Kidney (tissue), 14 donors: ENCODE data around the gene PRSS1. TPM values are rescaled to one million over a fixed set of nuclear protein-coding genes. Genes with fewer than 3 reads are reported as not detected.

ENCODE experiments used
- DNase-seq, 5 donors: peaks; one replicate each; pipeline ENCODE4 v3.0.0-alpha.2; 2013 to 2020
- FAIRE-seq: peaks from 2 replicates; lab custom pipeline; 2012; peaks lifted over from hg19 to GRCh38; lab: Jason Lieb, UNC
- H3K27ac ChIP-seq, 2 donors: one replicate each; pipeline ENCODE4 v1.7.0; 2013; ENCODE audit warnings: low read depth in 2 of 2, low read length in 2 of 2, inconsistent platforms in 1 of 2
- H3K27me3 ChIP-seq: one replicate; pipeline ENCODE4 v1.7.1; 2013; ENCODE audit warnings: low read length, inconsistent platforms; ENCODE audit not compliant: control insufficient read depth, insufficient read depth
- H3K36me3 ChIP-seq, 3 donors: one replicate each; pipeline versions ENCODE4 v1.7.0 to v1.7.1; 2013; ENCODE audit warnings: low read length in 3 of 3, control low read depth in 1 of 3, inconsistent platforms in 1 of 3; ENCODE audit not compliant: insufficient read depth in 3 of 3, control insufficient read depth in 2 of 3
- H3K4me1 ChIP-seq, 3 donors: one replicate each; pipeline versions ENCODE4 v1.7.0 to v1.7.1; 2013; ENCODE audit warnings: low read length in 3 of 3, inconsistent platforms in 1 of 3, low read depth in 1 of 3; ENCODE audit not compliant: control insufficient read depth in 2 of 3, insufficient read depth in 2 of 3
- H3K4me3 ChIP-seq, 3 donors: one replicate each; pipeline versions ENCODE4 v1.7.0 to v1.8.1; 2013; ENCODE audit warnings: low read length in 3 of 3, control low read depth in 1 of 3, inconsistent platforms in 1 of 3
- H3K9ac ChIP-seq, 3 donors: one replicate each; pipeline versions ENCODE4 v1.7.0 to v1.7.1; 2013; ENCODE audit warnings: low read length in 3 of 3, control low read depth in 1 of 3, inconsistent platforms in 1 of 3
- H3K9me3 ChIP-seq, 3 donors: one replicate each; pipeline versions ENCODE4 v1.7.0 to v1.7.1; 2013; ENCODE audit warnings: low read length in 3 of 3, control low read depth in 1 of 3, inconsistent platforms in 1 of 3; ENCODE audit not compliant: control insufficient read depth in 2 of 3, insufficient read depth in 1 of 3
- intact Hi-C: fragments of 100-400 bp; cut with DNase I; formaldehyde crosslinking; loops from one replicate; pipeline ENCODE4 v1.11.1; 2022
- polyA plus RNA-seq: library from polyadenylated mRNA; stranded (reverse); fragments of 350-450 nt; fragmentation: Illumina TruSeq; extraction: RNeasy Lipid Tissue Mini Kit (QIAGEN cat#74804); gene quantifications from one replicate; pipeline ENCODE4 v1.2.3, GENCODE V29; 2014; ENCODE audit warnings: low read depth, low replicate concordance; ENCODE audit not compliant: insufficient read depth
- total RNA-seq: library from RNA; stranded (reverse); fragmentation: NEBNext Ultra II Directional; extraction: Animal tissue kit (Norgen Biotek cat#: 25700); gene quantifications from one replicate; pipeline ENCODE4 v1.2.1, GENCODE V29; 2021
- TF ChIP-seq, protein P1 (sequence below): IDR thresholded peaks from 3 replicates; pipeline ENCODE4 v1.5.1; 2012; ENCODE audit warnings: mild to moderate bottlenecking, moderate library complexity, borderline replicate concordance; ENCODE audit not compliant: insufficient read depth; ENCODE audit errors: extremely low read depth
- donor health status: control.
- donor health status: control.
- donor health status: control.
- donor health status: control.
- donor health status: control.
- donor health status: DM: yes; HTN: yes; CAD: no.
- donor health status: Normal renal cell carcinoma (clear cell type).

PRSS1 gene
- total and polyA plus RNA-seq, 2 donors from 2014 or later, result not detected

- TF ChIP-seq, protein P1, sequence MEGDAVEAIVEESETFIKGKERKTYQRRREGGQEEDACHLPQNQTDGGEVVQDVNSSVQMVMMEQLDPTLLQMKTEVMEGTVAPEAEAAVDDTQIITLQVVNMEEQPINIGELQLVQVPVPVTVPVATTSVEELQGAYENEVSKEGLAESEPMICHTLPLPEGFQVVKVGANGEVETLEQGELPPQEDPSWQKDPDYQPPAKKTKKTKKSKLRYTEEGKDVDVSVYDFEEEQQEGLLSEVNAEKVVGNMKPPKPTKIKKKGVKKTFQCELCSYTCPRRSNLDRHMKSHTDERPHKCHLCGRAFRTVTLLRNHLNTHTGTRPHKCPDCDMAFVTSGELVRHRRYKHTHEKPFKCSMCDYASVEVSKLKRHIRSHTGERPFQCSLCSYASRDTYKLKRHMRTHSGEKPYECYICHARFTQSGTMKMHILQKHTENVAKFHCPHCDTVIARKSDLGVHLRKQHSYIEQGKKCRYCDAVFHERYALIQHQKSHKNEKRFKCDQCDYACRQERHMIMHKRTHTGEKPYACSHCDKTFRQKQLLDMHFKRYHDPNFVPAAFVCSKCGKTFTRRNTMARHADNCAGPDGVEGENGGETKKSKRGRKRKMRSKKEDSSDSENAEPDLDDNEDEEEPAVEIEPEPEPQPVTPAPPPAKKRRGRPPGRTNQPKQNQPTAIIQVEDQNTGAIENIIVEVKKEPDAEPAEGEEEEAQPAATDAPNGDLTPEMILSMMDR, result no peak
- Histone ChIP-seq H3K27ac (no peak overlapping the region), H3K9me3 (no peaks in the 10 kb centered on the region), H3K4me1 (peaks cover 0 to 6% (median 0%) of the 10 kb centered on the region in 3 donors), H3K4me3 (no peak overlapping the region), H3K9ac (no peak overlapping the region), H3K36me3 (no peaks in the 10 kb centered on the region), H3K27me3 (peaks cover 19% of the 10 kb centered on the region)
- FAIRE-seq (no peak), DNase-seq (no peak)
- intact Hi-C loops, result no loop called here
Observed at GRCh38 chr7:142801601-142802295, 52.5 kb downstream of the PRSS1 start.

DNA sequence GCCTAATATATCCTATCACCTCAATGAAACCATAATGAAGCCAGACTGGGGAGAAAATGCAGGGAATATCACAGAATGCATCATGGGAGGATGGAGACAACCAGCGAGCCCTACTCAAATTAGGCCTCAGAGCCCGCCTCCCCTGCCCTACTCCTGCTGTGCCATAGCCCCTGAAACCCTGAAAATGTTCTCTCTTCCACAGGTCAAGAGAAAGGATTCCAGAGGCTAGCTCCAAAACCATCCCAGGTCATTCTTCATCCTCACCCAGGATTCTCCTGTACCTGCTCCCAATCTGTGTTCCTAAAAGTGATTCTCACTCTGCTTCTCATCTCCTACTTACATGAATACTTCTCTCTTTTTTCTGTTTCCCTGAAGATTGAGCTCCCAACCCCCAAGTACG is 53.0 kb downstream of the PRSS1 start:
- TF ChIP-seq, protein P1, result no peak
- Histone ChIP-seq H3K27ac (no peak overlapping the region), H3K27me3 (peaks cover 19% of the 10 kb centered on the region), H3K9ac (no peak overlapping the region), H3K4me1 (peaks cover 0 to 5% (median 0%) of the 10 kb centered on the region in 3 donors), H3K9me3 (no peaks in the 10 kb centered on the region), H3K36me3 (no peaks in the 10 kb centered on the region), H3K4me3 (no peak overlapping the region)
- intact Hi-C loops, result no loop called here
- FAIRE-seq (no peak), DNase-seq (no peak)

Other genes starting within 250 kb of the PRSS1 start
- not detected for gene PRSS2, start 21.5 kb downstream of the PRSS1 start, total RNA-seq
- not detected for gene PRSS2, start 21.5 kb downstream of the PRSS1 start, polyA plus RNA-seq
- 17.4 TPM for gene EPHB6, start 105.6 kb downstream of the PRSS1 start, total RNA-seq
- gene EPHB6, start 105.6 kb downstream of the PRSS1 start, polyA plus RNA-seq, result 10.4 TPM
- gene TRPV6, start 136.3 kb downstream of the PRSS1 start, total RNA-seq, result 4.4 TPM
- gene TRPV6, start 136.3 kb downstream of the PRSS1 start, polyA plus RNA-seq, result 5.5 TPM
- gene TRPV5, start 184.3 kb downstream of the PRSS1 start, total RNA-seq, result 1.4 TPM
- 1.3 TPM for gene TRPV5, start 184.3 kb downstream of the PRSS1 start, polyA plus RNA-seq
- gene LLCFC1, start 190.0 kb downstream of the PRSS1 start, total RNA-seq, result not detected
- not detected for gene LLCFC1, start 190.0 kb downstream of the PRSS1 start, polyA plus RNA-seq
- gene KEL, start 212.9 kb downstream of the PRSS1 start, total RNA-seq, result 0.28 TPM
- 0.39 TPM for gene KEL, start 212.9 kb downstream of the PRSS1 start, polyA plus RNA-seq